Measurements from ENCODE around the gene STARD5.

- TF ChIP-seq MAZ (IDR thresholded peaks at IDR 0.05; ENCODE audit: borderline replicate concordance, low read depth, low read length), result no peak
- TF ChIP-seq CTCF (IDR thresholded peaks at IDR 0.05), result no peak
- no peak for TF ChIP-seq PBX3 (IDR thresholded peaks at IDR 0.05)
- TF ChIP-seq POLR2A (IDR thresholded peaks at IDR 0.05; ENCODE audit: low read length), result no peak
- no peak for TF ChIP-seq POLR2AphosphoS2 (conservative IDR thresholded peaks at IDR 0.05; ENCODE audit: low read length)
- TF ChIP-seq JUNB (IDR thresholded peaks at IDR 0.05), result no peak
- no peak for TF ChIP-seq MAX (IDR thresholded peaks at IDR 0.05)
- TF ChIP-seq HMGXB4 (CRISPR knock-in tag; IDR thresholded peaks at IDR 0.05; ENCODE audit: borderline replicate concordance), result no peak
- TF ChIP-seq USF2 (IDR thresholded peaks at IDR 0.05), result no peak
- no peak for TF ChIP-seq RFX5 (IDR thresholded peaks at IDR 0.05)
- no peak for TF ChIP-seq RCOR1 (IDR thresholded peaks at IDR 0.05; ENCODE audit: low read depth, low read length)
- no peak for TF ChIP-seq CBX2 (IDR thresholded peaks at IDR 0.05; ENCODE audit: borderline replicate concordance, low read depth)
- no peak for TF ChIP-seq ESRRA (IDR thresholded peaks at IDR 0.05; ENCODE audit: borderline replicate concordance, low read length)
Observed at GRCh38 chr15:81261172-81261811, 62.6 kb downstream of the STARD5 start.
